ENCODE measurements around the gene USH1C.

Gene USH1C

DNA sequence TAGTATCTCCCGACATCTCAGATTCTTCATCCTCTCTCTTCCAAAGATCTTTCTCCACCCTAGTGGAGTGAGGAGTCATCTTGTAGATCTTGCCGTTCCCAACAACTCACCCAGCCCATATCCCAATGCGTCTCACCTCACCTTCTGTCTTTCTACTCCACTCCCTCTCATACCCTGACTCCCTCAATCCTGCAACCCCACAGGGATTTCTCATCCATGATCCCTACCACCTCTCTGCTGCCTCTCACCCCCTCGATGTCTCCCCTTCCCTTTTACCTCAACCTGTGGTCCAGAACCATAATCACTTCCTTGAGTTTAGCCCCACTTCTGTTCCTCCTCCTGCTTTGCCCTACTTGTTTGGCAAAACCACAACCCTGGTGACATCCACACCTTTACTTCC is 44.5 kb upstream of the USH1C start:
- H3K36me3 ChIP-seq (replicated peaks; ENCODE audit: low read depth, low read length), result no peaks in the 10 kb centered on the region
- TF ChIP-seq, protein P1, sequence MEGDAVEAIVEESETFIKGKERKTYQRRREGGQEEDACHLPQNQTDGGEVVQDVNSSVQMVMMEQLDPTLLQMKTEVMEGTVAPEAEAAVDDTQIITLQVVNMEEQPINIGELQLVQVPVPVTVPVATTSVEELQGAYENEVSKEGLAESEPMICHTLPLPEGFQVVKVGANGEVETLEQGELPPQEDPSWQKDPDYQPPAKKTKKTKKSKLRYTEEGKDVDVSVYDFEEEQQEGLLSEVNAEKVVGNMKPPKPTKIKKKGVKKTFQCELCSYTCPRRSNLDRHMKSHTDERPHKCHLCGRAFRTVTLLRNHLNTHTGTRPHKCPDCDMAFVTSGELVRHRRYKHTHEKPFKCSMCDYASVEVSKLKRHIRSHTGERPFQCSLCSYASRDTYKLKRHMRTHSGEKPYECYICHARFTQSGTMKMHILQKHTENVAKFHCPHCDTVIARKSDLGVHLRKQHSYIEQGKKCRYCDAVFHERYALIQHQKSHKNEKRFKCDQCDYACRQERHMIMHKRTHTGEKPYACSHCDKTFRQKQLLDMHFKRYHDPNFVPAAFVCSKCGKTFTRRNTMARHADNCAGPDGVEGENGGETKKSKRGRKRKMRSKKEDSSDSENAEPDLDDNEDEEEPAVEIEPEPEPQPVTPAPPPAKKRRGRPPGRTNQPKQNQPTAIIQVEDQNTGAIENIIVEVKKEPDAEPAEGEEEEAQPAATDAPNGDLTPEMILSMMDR (IDR thresholded peaks at IDR 0.05; ENCODE audit: low read depth, low read length), result no peak
- no peak for TF ChIP-seq EZH2phosphoT487 (IDR thresholded peaks at IDR 0.05; ENCODE audit: low read depth)
- no peak overlapping the region for H3K4me3 ChIP-seq (ENCODE audit: low read length)
- peaks cover 2% of the 10 kb centered on the region; the same call in 1 of the 2 replicates for H4K20me1 ChIP-seq (ENCODE audit: insufficient read depth, low read length)
- H3K9me3 ChIP-seq (ENCODE audit: insufficient read depth, low read length), result no peaks in the 10 kb centered on the region
- H3K79me2 ChIP-seq (ENCODE audit: low read length), result no peaks in the 10 kb centered on the region
- H3K9ac ChIP-seq (ENCODE audit: low read length), result no peak overlapping the region
- no peaks in the 10 kb centered on the region for H3K4me1 ChIP-seq (ENCODE audit: low read length)
- H2AFZ ChIP-seq (ENCODE audit: low read depth, low read length), result no peak overlapping the region
- peaks cover 41% of the 10 kb centered on the region for H3K27me3 ChIP-seq (ENCODE audit: low read depth, low read length)
- no peak overlapping the region for H3K27ac ChIP-seq (ENCODE audit: low read length)
- no peak overlapping the region for H3K4me2 ChIP-seq (ENCODE audit: low read length)

DNA sequence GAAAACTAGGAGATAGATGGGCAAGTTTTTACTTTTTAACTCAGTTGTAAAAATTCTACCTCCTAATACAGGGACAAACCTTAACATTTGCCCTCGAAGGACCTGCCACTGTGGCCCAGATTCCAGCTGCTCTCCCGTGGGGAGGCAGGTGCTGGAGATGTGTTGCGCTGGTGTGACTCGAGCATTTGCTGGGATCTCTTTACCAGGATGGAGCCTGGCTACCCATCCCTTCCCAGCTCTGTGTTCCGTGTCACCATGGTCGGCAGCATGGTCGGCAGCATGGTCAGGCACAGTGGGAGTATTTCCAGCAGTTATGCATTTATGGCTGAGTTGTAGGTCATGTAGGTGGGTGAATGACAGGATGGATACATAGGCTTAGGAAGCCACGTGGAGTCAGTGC is 44.0 kb upstream of the USH1C start:
- H4K20me1 ChIP-seq (ENCODE audit: insufficient read depth, low read length), result peaks cover 2% of the 10 kb centered on the region; the same call in 1 of the 2 replicates
- H2AFZ ChIP-seq (ENCODE audit: low read depth, low read length), result no peak overlapping the region
- H3K79me2 ChIP-seq (ENCODE audit: low read length), result no peaks in the 10 kb centered on the region
- no peaks in the 10 kb centered on the region for H3K9me3 ChIP-seq (ENCODE audit: insufficient read depth, low read length)
- H3K9ac ChIP-seq (ENCODE audit: low read length), result no peak overlapping the region
- peaks cover 39% of the 10 kb centered on the region for H3K27me3 ChIP-seq (ENCODE audit: low read depth, low read length)
- no peak overlapping the region for H3K27ac ChIP-seq (ENCODE audit: low read length)
- TF ChIP-seq, protein P1 (IDR thresholded peaks at IDR 0.05; ENCODE audit: low read depth, low read length), result no peak
- no peak for TF ChIP-seq EZH2phosphoT487 (IDR thresholded peaks at IDR 0.05; ENCODE audit: low read depth)
- H3K4me2 ChIP-seq (ENCODE audit: low read length), result no peak overlapping the region
- no peaks in the 10 kb centered on the region for H3K4me1 ChIP-seq (ENCODE audit: low read length)
- no peak overlapping the region for H3K4me3 ChIP-seq (ENCODE audit: low read length)
- H3K36me3 ChIP-seq (replicated peaks; ENCODE audit: low read depth, low read length), result no peaks in the 10 kb centered on the region

DNA sequence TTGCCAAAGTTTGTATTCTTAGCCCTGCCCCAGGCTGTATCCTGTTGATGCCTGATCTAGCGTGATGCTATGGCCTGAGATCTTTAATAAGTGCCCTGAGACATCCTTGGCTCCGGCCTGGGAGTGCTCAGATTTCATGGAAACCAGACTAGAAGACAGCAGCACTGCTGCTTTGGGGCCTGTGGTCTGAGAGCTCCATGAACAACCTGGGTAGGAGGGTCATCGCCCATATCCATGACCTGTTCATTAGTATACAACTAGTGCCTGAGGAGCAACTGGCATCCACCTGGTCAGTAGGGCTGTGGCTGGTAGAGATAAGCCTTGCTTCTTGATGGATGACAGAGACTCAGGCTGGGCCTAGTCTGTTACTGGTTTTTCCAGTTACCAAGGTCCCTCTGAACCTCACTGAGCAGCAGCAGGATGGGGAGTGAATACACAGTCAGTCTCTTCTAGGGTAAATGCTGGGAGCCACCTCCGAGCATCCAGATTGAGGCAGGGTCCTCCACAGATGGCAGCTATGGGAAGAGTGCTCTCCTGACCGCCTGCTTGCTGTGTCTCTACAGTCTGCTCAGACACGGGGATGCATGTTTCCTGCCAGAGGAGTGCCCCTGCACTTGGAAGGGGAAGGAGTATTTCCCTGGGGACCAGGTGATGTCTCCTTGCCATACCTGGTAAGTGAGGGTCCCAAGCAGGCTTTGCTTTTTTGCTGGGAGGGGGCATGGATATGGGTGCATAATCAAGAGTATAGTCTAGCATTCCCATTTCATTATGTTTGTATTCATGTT is 41.9 kb upstream of the USH1C start:
- H3K27ac ChIP-seq (ENCODE audit: low read length), result no peak overlapping the region
- peaks cover 20% of the 10 kb centered on the region for H3K27me3 ChIP-seq (ENCODE audit: low read depth, low read length)
- H3K4me2 ChIP-seq (ENCODE audit: low read length), result no peak overlapping the region
- no peaks in the 10 kb centered on the region for H3K9me3 ChIP-seq (ENCODE audit: insufficient read depth, low read length)
- no peaks in the 10 kb centered on the region for H3K79me2 ChIP-seq (ENCODE audit: low read length)
- H2AFZ ChIP-seq (ENCODE audit: low read depth, low read length), result no peak overlapping the region
- no peak overlapping the region for H3K9ac ChIP-seq (ENCODE audit: low read length)
- H3K4me1 ChIP-seq (ENCODE audit: low read length), result no peaks in the 10 kb centered on the region
- H3K36me3 ChIP-seq (replicated peaks; ENCODE audit: low read depth, low read length), result no peaks in the 10 kb centered on the region
- no peak overlapping the region for H3K4me3 ChIP-seq (ENCODE audit: low read length)
- TF ChIP-seq, protein P1 (IDR thresholded peaks at IDR 0.05; ENCODE audit: low read depth, low read length), result no peak
- no peak for TF ChIP-seq EZH2phosphoT487 (IDR thresholded peaks at IDR 0.05; ENCODE audit: low read depth)
- H4K20me1 ChIP-seq (ENCODE audit: insufficient read depth, low read length), result peaks cover 2% of the 10 kb centered on the region; the same call in 1 of the 2 replicates

DNA sequence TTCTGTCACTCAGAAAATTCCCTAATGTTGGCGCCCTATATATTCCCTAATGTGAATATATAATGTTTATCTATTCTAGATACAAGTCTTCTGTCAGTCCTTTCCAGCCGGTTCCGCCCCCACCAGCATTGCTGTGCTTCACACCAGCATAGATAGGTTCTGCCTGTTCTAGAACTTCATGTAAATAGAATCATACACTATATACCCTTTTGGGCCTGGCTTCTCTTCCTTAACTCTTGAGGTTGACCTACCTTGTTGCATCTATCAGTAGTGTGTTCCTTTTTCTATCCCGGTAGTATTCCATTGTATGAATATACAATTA is 37.5 kb upstream of the USH1C start:
- no peak overlapping the region for H3K27ac ChIP-seq (ENCODE audit: low read length)
- no peaks in the 10 kb centered on the region for H3K36me3 ChIP-seq (replicated peaks; ENCODE audit: low read depth, low read length)
- no peaks in the 10 kb centered on the region for H3K27me3 ChIP-seq (ENCODE audit: low read depth, low read length)
- no peaks in the 10 kb centered on the region for H3K4me1 ChIP-seq (ENCODE audit: low read length)
- no peaks in the 10 kb centered on the region for H3K79me2 ChIP-seq (ENCODE audit: low read length)
- no peak overlapping the region for H3K4me2 ChIP-seq (ENCODE audit: low read length)
- H3K4me3 ChIP-seq (ENCODE audit: low read length), result no peak overlapping the region
- H3K9me3 ChIP-seq (ENCODE audit: insufficient read depth, low read length), result no peaks in the 10 kb centered on the region
- H3K9ac ChIP-seq (ENCODE audit: low read length), result no peak overlapping the region
- no peak for TF ChIP-seq EZH2phosphoT487 (IDR thresholded peaks at IDR 0.05; ENCODE audit: low read depth)
- TF ChIP-seq, protein P1 (IDR thresholded peaks at IDR 0.05; ENCODE audit: low read depth, low read length), result no peak
- H4K20me1 ChIP-seq (ENCODE audit: insufficient read depth, low read length), result no peaks in the 10 kb centered on the region
- H2AFZ ChIP-seq (ENCODE audit: low read depth, low read length), result no peak overlapping the region

Measured in OCI-LY3 (cell line).